MM.1S (cell line): ENCODE results near the gene PBX4.

Experiments
- EZH2 ChIP-seq: fragments of 300-600 bp; sonication (generic); optimal IDR thresholded peaks from 2 replicates; pipeline ENCODE3; 2017; ENCODE audit warnings: low read depth, mild to moderate bottlenecking, antibody characterized with exemption, low read length, mixed read lengths
- TF ChIP-seq, protein P1 (sequence below): fragments of 300-600 bp; sonication (generic); IDR thresholded peaks from 2 replicates; pipeline ENCODE4 v1.5.1; 2016; ENCODE audit warnings: antibody characterized with exemption, low read length, mixed read lengths

DNA sequence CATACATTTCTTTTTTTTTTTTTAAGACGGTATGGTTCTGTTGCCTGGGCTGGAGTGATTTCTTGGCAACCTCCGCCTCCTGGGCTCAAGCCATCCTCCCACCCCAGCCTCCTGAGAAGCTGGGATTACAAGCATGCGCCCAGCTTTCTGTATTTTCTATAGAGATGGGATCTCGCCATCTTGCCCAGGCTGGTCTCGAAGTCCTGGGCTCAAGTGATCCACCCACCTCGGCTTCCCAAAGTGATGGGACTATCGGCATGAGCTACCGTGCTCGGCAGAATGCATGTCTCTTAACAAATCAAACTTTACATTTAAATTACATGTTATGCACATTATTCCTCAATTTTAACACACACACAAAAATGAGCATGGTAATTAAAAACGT is 101.3 kb downstream of the PBX4 start:
- TF ChIP-seq, protein P1, sequence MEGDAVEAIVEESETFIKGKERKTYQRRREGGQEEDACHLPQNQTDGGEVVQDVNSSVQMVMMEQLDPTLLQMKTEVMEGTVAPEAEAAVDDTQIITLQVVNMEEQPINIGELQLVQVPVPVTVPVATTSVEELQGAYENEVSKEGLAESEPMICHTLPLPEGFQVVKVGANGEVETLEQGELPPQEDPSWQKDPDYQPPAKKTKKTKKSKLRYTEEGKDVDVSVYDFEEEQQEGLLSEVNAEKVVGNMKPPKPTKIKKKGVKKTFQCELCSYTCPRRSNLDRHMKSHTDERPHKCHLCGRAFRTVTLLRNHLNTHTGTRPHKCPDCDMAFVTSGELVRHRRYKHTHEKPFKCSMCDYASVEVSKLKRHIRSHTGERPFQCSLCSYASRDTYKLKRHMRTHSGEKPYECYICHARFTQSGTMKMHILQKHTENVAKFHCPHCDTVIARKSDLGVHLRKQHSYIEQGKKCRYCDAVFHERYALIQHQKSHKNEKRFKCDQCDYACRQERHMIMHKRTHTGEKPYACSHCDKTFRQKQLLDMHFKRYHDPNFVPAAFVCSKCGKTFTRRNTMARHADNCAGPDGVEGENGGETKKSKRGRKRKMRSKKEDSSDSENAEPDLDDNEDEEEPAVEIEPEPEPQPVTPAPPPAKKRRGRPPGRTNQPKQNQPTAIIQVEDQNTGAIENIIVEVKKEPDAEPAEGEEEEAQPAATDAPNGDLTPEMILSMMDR = no peak
- TF ChIP-seq EZH2 = no peak
